Neural progenitor cell (in vitro differentiated cells): Measurements from ENCODE around the gene LPCAT2.

Experiments
- EZH2phosphoT487 ChIP-seq: fragments of 200-600 bp; sonication (generic); IDR thresholded peaks from 2 replicates; pipeline ENCODE4 v1.6.1; 2017; ENCODE audit warnings: antibody characterized with exemption
- TF ChIP-seq, protein P1 (sequence below): fragments of 200-600 bp; sonication (generic); IDR thresholded peaks from 2 replicates; pipeline ENCODE4 v1.5.1; 2017; ENCODE audit warnings: antibody characterized with exemption, mild to moderate bottlenecking

DNA sequence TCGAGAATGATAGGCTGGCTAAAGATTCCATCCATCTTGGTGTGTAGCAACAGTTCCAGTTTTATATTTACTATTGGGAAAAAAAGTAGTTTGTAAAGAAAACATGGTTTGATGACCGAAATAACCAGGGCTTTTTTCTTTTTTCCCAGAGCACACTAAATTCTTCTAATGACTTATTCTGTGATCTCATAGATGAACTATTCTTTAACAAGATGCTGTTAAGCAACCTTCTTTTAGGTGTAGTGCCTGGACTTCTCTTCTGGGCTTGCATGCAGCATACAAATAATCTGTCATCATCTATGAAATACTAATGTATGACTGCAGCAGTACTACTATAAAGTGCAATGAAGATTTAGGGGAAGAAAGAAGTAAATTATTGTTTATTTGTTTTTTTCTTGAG is 46.6 kb downstream of the LPCAT2 start:
- TF ChIP-seq, protein P1, sequence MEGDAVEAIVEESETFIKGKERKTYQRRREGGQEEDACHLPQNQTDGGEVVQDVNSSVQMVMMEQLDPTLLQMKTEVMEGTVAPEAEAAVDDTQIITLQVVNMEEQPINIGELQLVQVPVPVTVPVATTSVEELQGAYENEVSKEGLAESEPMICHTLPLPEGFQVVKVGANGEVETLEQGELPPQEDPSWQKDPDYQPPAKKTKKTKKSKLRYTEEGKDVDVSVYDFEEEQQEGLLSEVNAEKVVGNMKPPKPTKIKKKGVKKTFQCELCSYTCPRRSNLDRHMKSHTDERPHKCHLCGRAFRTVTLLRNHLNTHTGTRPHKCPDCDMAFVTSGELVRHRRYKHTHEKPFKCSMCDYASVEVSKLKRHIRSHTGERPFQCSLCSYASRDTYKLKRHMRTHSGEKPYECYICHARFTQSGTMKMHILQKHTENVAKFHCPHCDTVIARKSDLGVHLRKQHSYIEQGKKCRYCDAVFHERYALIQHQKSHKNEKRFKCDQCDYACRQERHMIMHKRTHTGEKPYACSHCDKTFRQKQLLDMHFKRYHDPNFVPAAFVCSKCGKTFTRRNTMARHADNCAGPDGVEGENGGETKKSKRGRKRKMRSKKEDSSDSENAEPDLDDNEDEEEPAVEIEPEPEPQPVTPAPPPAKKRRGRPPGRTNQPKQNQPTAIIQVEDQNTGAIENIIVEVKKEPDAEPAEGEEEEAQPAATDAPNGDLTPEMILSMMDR = no peak
- no peak for TF ChIP-seq EZH2phosphoT487
